Adrenal gland (tissue), 12 donors: Measurements from ENCODE around the gene STXBP3. TPM values are rescaled to one million over a fixed set of nuclear protein-coding genes. Genes with fewer than 3 reads are reported as not detected.

Experiments
- DNase-seq, 7 donors: peaks; one replicate each; pipeline ENCODE4 v3.0.0-alpha.2; 2019 to 2020
- H3K27ac ChIP-seq, 5 donors: fragments of 200-600 bp; sonication (generic) in 4 of 5; 1 replicate in 3 of 5; 2 replicates in 2 of 5; pipeline versions ENCODE4 v1.5.1 to v1.8.0; 2016 to 2020; ENCODE audit warnings: mild to moderate bottlenecking in 1 of 5
- H3K27me3 ChIP-seq: fragments of 200-600 bp; 2 replicates; pipeline ENCODE4 v1.8.0; 2021
- H3K36me3 ChIP-seq, 2 donors: fragments of 200-600 bp; replicated peaks in 1 of 2; 1 replicate in 1 of 2; 2 replicates in 1 of 2; pipeline versions ENCODE4 v1.5.1 to v1.8.0; 2018 to 2022
- H3K4me1 ChIP-seq, 2 donors: fragments of 200-600 bp; replicated peaks in 1 of 2; 1 replicate in 1 of 2; 2 replicates in 1 of 2; pipeline versions ENCODE4 v1.5.1 to v1.8.0; 2018 to 2021
- H3K4me3 ChIP-seq, 4 donors: fragments of 200-600 bp; sonication (generic) in 3 of 4; one replicate each; pipeline ENCODE4 v1.5.1; 2016 to 2018
- H3K9me3 ChIP-seq, 3 donors: fragments of 200-600 bp; sonication (generic) in 1 of 3; replicated peaks in 1 of 3; 1 replicate in 2 of 3; 2 replicates in 1 of 3; pipeline versions ENCODE4 v1.5.1 to v1.8.0; 2016 to 2021
- CTCF ChIP-seq, 6 experiments: fragments of 450-650 bp in 4 of 6; fragments of 200-600 bp in 2 of 6; sonication (generic) in 1 of 6; IDR thresholded peaks; 1 replicate in 5 of 6; 2 replicates in 1 of 6; pipeline versions ENCODE4 v1.5.1 to v1.8.0; 2016 to 2021; ENCODE audit warnings: antibody characterized with exemption in 6 of 6, mild to moderate bottlenecking in 2 of 6, moderate library complexity in 1 of 6
- POLR2A ChIP-seq, 2 donors: fragments of 450-650 bp; IDR thresholded peaks; one replicate each; pipeline ENCODE4 v1.6.1; 2017; ENCODE audit warnings: antibody characterized with exemption in 2 of 2, mild to moderate bottlenecking in 2 of 2, moderate library complexity in 1 of 2
- WGBS, 4 donors: extraction: QIAGEN DNeasy Blood & Tissue Kit in 2 of 4; methylation state at CpG; one replicate each; pipeline versions ENCODE4 v1.1.5 to v1.1.7; 2013 to 2017; 5-methylcytosine and 5-hydroxymethylcytosine counted together
- intact Hi-C, 2 donors: fragments of 100-400 bp; cut with DNase I; formaldehyde crosslinking; loops; one replicate each; pipeline versions ENCODE4 v1.14.1 to v1.15.0; 2022 to 2023
- polyA plus RNA-seq, 3 donors: library from polyadenylated mRNA; stranded (reverse); fragments of 200-250 nt in 2 of 3; fragments of 350-450 nt in 1 of 3; fragmentation: Illumina TruSeq in 1 of 3; extraction: RNeasy Lipid Tissue Mini Kit (QIAGEN cat#74804) in 1 of 3; gene quantifications; one replicate each; pipeline ENCODE4 v1.2.3, GENCODE V29; 2013 to 2014
- total RNA-seq, 9 donors: library from RNA; depleted of rRNA in 4 of 9; stranded (reverse); fragments of >200 nt in 4 of 9; fragments of 120-200 nt in 1 of 9; fragmentation: NEBNext Ultra II Directional in 1 of 9; extraction: Animal tissue kit (Norgen Biotek cat#: 25700) in 1 of 9; gene quantifications; one replicate each; pipeline versions ENCODE4 v1.1.0 to v1.2.4, GENCODE V29; 2013 to 2023
- donor health status: healthy with polysubstance abuse.
- donor health status: Bipolar disorder and iron deficiency.
- donor health status: DM: yes; HTN: yes; CAD: no.
- donor health status: DM: no; HTN: no; CAD: no.
- donor health status: DM: no; HTN: no; CAD: no.
- donor health status: DM: yes; HTN: yes; CAD: no.

STXBP3 gene
- total and polyA plus RNA-seq, 12 donors = 35.1 to 63.2 (median 43.8) TPM

- Histone ChIP-seq H3K36me3 (no peaks in the 10 kb centered on the region), H3K4me1 (peaks cover 8 to 11% of the 10 kb centered on the region in 2 donors), H3K27me3 (no peaks in the 10 kb centered on the region), H3K27ac (no peak overlapping the region), H3K4me3 (no peak overlapping the region), H3K9me3 (no peaks in the 10 kb centered on the region)
- no peak for TF ChIP-seq CTCF (IDR thresholded peaks at IDR 0.05)
- TF ChIP-seq POLR2A (IDR thresholded peaks at IDR 0.05) = no peak
- WGBS, 4 donors = 71 to 93% (median 83%) methylated on average over 1 of the region's 1 CpG
- no peak for DNase-seq
- intact Hi-C loops = no loop called here
Measured at GRCh38 chr1:108847494-108847893, 101.0 kb downstream of the STXBP3 start.

- DNase-seq = no peak
- intact Hi-C loops = no loop called here
- no peak overlapping the region for H3K27ac ChIP-seq
- no peaks in the 10 kb centered on the region for H3K9me3 ChIP-seq
- peaks cover 8 to 14% of the 10 kb centered on the region in 2 donors for H3K4me1 ChIP-seq
- no peak overlapping the region for H3K4me3 ChIP-seq
- no peaks in the 10 kb centered on the region for H3K27me3 ChIP-seq
- no peaks in the 10 kb centered on the region for H3K36me3 ChIP-seq
- TF ChIP-seq CTCF (IDR thresholded peaks at IDR 0.05) = no peak
Measured at GRCh38 chr1:108848806-108849205, 102.3 kb downstream of the STXBP3 start.

GRCh38 chr1:108850929-108851328, 104.5 kb downstream of the STXBP3 start:
- no peak overlapping the region for H3K4me3 ChIP-seq
- TF ChIP-seq CTCF (IDR thresholded peaks at IDR 0.05) (no peak), POLR2A (IDR thresholded peaks at IDR 0.05) (no peak)
- H3K27me3 ChIP-seq = no peaks in the 10 kb centered on the region
- H3K27ac ChIP-seq = no peak overlapping the region
- peaks cover 8 to 14% of the 10 kb centered on the region in 2 donors for H3K4me1 ChIP-seq
- H3K36me3 ChIP-seq = no peaks in the 10 kb centered on the region
- intact Hi-C loops = no loop called here
- WGBS, 4 donors = 86 to 96% (median 87%) methylated on average over 7 of the region's 7 CpGs
- no peak for DNase-seq
- H3K9me3 ChIP-seq = no peaks in the 10 kb centered on the region

- DNase-seq = no peak
- no peaks in the 10 kb centered on the region for H3K27me3 ChIP-seq
- no peaks in the 10 kb centered on the region for H3K9me3 ChIP-seq
- WGBS, 4 donors = 29 to 43% (median 31%) methylated on average over 4 of the region's 4 CpGs
- TF ChIP-seq CTCF (IDR thresholded peaks at IDR 0.05) = no peak
- TF ChIP-seq POLR2A (IDR thresholded peaks at IDR 0.05) = no peak
- H3K4me3 ChIP-seq = peak overlapping the region in 1 of 4 donors; percentile 27
- H3K27ac ChIP-seq = peak overlapping the region in 2 of 5 donors; percentile 52 to 61
- no peaks in the 10 kb centered on the region for H3K36me3 ChIP-seq
- intact Hi-C loops = no loop called here
- H3K4me1 ChIP-seq = peaks cover 8 to 14% of the 10 kb centered on the region in 2 donors
Measured at GRCh38 chr1:108851567-108851966, 105.1 kb downstream of the STXBP3 start.
